ENCODE data around the gene FAM174A.

DNA sequence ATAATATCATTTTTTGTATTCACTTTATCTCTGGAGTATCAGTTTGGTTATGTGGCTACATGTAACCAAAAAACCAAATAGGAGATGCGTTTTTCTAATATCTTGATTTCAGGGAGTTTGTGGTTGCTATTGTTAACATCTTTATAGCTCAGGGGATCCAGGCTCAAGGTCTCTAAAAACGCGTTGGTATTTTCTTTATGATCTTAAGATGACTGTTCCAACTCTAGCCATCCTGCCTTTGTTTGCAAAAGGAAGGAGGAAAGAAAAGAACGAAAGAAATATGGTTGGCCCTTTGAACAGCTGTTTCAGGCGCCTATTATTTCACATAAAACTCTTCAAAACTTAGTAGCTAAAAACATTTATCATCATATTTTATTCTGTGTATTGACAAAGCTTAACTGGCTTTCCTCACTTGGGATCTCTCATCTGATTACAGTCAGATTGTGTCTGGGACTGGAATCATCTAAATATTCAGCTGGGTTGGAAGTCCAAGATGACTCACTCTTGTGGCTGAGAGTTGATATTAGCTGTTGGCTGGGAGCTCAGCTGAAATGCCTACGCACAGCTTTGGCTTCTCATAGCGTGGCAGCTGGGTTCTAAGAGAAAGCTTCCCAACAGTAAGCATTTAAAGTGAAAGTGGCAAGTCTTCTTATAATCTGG, 60.1 kb downstream of the FAM174A start:
- TF ChIP-seq, protein P1, sequence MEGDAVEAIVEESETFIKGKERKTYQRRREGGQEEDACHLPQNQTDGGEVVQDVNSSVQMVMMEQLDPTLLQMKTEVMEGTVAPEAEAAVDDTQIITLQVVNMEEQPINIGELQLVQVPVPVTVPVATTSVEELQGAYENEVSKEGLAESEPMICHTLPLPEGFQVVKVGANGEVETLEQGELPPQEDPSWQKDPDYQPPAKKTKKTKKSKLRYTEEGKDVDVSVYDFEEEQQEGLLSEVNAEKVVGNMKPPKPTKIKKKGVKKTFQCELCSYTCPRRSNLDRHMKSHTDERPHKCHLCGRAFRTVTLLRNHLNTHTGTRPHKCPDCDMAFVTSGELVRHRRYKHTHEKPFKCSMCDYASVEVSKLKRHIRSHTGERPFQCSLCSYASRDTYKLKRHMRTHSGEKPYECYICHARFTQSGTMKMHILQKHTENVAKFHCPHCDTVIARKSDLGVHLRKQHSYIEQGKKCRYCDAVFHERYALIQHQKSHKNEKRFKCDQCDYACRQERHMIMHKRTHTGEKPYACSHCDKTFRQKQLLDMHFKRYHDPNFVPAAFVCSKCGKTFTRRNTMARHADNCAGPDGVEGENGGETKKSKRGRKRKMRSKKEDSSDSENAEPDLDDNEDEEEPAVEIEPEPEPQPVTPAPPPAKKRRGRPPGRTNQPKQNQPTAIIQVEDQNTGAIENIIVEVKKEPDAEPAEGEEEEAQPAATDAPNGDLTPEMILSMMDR (IDR thresholded peaks at IDR 0.05), result no peak
- TF ChIP-seq POLR2AphosphoS5 (IDR thresholded peaks at IDR 0.05) (no peak), POLR2A (IDR thresholded peaks at IDR 0.05) (no peak), EP300 (IDR thresholded peaks at IDR 0.05) (no peak)
